Measurements from ENCODE around the gene PLPPR3.
"Not testable (repeated sequence)": the region's sequence is repeated elsewhere in the genome, so short reads cannot be mapped to it uniquely, and the experiment has no call there.

The PLPPR3 gene

DNA sequence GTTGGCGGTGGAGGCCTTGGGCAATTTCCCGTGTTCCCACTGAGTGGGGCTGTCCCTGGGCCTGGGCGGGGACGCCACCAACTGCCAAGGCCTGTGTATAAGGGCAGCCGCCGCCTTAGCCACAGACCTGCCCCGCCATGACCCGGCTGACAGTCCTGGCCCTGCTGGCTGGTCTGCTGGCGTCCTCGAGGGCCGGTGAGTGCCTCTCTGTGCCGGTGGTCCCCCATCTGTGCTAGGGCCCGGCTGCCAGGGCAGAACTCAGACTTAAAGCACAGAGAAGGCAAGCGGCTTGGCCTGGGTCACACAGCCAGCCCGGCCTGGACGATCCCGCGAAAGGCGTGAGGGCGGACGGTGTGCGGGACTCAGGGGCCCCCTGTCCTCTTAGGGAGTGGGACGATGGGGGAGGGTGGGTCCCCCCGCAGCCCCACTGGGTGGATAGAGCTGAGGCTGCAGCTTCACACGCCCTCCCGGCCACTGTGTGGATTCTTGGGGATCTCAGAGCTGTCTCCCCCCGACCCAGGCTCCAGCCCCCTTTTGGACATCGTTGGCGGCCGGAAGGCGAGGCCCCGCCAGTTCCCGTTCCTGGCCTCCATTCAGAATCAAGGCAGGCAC, 6.1 kb upstream of the PLPPR3 start, which contains the start of gene AZU1:
AZU1 (plus strand) TSS at position 128 of the 612 bp plus-strand sequence; CDS start at position 138, 10 bp downstream.
- DNase-seq: no peak

DNA sequence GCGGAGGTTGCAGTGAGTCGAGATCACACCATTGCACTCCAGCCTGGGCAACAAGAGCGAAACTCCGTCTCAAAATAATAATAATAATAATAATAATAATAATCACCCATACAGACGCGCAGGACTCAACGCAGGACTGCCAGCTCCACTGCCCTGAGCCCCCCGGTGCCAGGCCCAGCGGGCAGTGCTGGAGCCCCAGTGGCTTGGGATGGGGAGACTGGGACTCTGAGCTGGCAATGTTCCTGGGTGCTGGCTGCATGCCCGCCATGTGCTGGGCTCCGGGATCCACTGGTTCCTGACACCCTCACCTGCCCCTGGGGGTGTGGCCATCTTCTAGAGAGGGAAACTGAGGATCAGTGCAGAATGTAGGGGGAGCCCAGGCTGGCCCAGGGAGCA, 5.6 kb upstream of the PLPPR3 start:
- DNase-seq: no peak

DNA sequence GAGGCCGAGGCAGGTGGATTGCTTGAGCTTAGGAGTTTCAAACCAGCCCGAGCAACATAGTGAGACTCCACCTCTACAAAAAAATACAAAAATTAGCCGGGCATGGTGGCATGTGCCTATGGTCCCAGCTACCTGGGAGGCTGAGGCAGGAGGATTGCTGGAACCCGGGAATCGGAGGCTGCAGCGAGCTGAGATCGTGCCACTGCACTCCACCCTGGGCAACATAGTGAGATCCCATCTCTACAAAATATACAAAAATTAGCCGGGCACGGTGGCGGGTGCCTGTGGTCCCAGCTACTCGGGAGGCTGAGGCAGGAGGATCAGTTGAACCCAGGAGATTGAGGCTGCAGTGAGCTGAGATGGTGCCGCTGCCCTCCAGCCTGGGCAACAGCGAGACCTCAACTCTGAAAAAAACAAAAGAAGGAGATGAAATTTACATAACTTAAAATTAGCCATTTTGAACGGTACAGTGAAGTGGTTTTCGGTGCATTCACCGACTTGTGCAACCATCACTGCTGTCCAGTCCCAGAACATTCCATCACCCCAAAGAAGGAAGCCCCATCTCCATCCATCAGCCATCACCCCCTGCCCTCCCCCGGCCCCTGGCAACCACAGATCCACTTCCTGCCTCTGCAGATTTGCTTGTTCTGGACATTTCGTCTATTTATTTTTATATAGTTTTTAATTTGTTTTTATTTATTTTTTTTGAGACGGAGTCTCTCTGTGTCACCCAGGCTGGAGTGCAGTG, 4.3 kb upstream of the PLPPR3 start:
- no peak for DNase-seq

DNA sequence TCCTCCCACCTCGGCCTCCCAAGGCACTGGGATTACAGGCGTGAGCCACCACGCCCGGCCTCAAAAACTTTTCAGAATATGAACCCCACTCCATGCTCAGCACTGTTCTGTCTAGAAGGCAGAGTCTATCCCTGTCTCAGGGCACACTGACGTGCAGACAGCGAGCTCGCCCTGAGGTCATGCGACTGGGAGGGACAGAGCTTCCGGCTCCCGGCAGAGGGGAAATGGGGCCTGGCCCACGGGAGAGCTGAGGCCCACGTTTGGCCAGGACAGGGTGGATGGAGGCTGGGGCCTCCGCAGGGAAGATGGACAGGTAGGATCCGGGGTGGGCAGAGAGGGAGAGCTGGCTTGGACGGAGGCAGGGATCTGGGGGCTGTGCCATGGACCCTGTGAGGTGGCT, 3.1 kb upstream of the PLPPR3 start:
- DNase-seq: no peak

DNA sequence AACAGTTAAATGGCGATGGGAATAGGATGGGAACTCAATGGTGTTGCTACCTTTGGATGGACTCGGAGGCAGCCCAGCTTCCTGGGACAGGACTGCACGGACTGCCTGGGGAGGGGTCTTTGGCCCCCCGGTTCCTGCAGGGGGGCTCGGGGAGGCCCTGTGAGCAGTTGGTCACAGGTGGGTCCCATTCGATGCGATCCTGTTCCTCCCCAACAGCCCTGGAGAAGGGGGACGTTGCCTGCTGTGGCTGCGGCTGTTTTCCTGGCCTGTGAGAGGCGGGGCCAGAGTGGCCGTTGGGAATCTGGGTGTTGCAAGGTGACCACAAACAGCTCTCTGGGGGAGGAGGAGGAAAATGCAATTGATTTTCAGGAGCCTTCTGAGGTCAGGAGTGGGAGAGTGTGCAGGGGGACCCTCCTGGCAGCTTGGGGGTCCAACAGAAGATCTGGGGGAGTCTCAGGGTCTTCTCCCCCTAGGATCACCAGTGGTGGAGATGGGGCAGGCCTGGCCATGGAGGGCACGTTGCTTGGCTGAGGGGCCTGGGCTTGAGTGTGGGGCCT, 1.9 kb upstream of the PLPPR3 start:
- DNase-seq: no peak

DNA sequence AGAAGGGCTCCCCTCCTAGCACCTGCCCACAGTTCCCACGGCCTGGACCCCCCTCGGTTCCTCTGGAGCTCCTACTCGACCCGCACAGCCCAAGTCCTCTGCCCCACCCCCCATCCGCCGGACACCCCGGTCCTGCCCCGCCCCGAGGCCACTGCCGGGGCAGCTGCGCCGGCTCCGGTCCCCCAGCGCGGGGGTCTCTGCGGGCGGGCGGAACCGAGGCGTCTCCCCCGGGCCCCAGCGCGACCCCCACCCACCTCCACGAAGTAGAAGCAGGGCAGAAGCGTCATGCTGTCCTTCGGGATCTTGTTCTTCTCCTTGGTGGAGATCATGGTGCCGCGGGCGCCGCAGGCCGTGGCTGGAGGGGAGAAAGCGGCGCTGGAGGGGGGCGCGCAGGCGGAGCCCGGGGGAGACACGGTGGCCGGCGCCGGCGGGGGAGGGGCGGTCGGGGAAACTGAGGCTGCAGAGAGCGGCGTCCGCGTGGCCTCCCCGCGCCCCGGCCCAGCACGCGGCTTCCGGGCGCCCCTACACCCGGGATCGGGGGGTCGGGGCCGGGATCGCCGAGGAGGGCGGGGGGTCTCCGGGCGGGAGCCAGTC, 427 bp downstream of the PLPPR3 start:
- no peak for DNase-seq

DNA sequence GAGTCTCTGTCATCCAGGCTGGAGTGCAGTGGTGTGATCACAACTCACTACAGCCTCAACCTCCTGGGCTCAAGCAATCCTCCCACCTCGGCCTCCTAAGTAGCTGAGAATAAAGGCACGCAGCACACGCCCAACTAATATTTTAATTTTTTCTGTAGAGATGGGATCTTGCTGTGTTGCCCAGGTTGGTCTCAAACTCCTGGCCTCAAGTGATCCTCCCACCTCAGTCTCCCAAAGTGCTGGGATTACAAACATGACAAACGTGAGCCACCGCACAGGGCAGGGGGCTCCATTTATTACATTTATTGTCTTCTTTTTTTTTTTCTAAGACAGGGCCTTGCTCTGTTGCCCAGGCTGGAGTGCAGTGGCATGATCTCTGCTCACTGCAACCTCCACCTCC, 1.5 kb downstream of the PLPPR3 start:
- DNase-seq: not testable (repeated sequence)

DNA sequence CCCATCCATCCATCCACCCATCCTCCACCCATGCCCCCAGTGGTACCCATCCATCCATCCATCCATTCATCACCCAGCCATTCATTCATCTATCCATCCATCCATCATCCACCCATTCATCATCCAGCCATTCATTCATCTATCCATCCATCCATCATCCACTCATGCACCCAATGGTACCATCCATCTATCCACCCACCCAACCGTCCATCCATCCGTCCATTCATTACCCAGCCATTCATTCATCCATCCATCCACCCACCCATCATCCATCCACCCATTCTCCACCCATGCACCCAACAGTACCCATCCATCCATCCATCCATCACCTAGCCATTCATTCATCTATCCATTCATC, 5.3 kb downstream of the PLPPR3 start:
- no peak for DNase-seq

DNA sequence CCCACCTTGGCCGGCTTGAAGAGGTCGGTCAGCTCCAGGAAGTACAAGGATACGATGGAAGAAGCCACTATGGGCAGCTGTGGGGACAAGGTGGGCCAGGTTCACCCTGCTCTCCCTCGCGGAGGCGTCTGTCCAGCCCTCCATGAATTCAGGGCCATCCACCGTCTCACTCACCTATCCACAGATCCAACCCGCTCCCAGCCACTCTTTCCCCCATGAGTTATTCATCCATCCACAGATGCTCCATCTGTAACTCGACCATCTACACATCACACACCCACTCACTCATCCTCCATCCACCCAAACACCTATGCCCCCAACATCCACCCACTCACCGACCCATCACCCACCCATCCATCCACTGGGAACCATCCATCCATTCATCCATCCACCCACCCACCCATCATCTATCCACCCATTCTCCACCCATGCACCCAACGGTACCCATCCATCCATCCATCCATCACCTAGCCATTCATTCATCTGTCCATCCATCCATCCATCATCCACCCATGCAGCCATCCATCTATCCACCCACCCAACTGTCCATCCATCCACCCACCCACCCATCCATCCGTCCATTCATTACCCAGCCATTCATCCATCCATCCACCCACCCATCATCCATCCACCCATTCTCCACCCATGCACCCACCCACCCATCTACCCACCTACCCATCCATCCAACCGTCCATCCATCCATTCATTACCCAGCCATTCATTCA, 5.8 kb downstream of the PLPPR3 start:
- no peak for DNase-seq

DNA sequence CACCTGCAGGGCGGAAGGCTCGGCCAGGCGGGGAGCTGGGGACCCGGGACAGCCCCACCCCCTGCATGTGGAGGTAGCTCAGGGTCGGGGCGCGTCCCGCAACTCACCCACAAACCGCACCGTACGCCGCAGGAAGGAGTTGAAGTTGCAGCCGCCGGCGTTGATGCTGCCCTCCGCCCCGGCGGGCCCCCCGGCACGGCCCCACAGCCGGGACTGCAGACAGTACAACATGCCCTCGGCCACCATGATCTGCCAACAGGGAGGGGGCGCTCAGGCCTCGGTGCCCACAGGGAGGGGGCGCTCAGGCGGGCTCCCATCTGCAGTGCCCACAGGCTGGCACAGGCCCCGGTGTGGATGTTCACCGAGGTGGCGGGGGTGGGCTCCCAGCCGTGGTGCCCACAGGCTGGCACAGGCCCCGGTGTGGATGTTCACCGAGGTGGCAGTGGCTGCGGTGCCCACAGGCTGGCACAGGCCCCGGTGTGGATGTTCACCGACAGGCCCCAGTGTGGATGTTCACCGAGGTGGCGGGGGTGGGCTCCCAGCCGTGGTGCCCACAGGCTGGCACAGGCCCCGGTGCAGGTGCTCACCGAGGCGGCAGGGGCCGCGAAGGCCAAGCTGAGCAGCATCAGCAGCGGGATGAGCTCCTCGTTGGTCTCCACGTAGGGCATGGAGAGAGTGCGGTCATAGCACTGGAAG, 6.5 kb downstream of the PLPPR3 start:
- DNase-seq: no peak

DNA sequence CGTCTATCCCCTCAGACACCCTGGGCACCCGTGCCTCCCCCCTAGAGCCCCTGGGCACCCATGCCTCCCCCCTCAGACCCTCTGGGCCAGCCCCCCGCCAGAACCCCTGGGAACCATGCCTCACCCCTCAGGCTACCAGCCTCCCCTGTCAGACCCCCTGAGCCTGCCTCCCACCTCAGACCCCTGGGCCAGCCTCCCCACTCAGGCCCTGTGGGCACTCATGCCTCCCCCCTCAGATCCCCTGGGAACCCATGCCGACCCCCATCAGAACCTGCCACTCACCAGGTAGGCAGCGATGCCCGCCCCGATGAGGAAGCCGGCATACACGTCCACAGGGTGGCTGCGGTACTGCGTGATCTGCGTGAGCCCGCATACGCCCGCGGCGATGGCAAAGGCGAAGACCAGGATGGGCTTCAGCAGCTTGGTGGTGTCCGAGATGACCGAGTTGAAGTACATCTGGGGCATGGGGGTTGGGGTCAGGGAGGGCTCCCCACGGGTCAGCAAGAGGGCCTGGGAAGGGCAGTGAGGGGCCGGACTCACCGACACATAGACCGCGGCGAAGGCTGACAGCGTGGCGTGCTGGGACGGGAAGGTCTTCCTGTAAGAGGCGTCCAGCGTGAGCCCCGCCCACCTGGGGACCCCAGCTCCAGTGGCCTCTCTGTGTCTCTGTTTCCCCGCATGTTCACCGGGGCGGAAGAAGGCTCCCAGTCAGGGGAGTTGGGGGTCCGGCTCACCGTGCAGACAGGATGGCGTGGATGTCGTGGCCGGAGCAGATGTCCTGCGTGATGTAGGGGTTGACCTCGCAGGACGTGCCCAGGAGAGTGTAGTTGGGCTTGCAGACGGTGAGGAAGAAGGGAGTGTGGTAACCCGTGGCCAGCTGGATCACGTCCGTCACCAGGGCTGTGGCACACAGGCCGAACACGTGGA, 7.3 kb downstream of the PLPPR3 start:
- no peak for DNase-seq

DNA sequence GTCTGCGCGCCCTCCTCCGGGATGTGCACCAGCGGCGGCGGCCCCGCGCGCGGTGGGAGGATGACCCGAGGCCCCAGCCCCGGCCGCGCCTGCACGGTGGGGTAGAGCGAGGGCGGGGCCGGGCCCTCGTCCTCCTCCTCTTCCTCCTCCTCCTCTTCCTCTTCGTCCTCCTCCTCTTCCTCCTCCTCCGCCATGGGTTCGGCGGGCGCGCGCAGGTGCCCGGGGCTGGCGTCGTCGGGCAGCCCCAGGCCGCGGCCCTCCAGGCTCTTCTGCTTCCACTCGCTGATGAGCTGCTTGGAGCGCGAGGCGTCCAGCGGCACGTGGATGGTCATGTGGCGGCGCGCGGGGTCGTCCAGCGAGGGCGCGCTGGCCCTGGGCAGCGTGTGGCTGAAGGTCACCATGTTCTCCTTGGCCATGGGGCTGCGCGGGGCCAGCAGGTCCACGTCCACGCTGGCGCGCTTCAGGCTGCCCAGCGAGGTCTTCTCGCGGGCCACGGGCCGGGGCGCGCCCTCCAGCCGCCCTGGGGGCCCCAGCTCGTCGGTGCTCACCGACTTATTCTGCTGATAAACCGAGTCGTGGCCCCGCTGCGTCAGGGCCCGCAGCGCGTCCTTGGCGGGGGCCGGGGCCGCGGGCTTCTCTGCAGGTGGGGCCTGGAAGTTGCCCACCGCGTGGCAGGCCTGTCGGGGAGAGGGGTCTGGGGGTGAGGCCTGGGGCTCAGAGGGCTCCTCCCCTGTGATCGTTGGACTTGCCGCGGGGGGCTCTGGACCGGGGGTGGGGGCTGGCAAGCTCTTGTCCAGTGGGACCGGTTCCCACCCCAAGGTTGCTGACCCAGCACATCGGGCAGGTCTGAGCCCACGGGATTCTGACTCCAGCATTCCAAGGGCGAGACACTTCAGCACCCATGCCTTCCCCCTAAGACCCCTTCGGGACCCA, 8.3 kb downstream of the PLPPR3 start:
- DNase-seq: no peak

DNA sequence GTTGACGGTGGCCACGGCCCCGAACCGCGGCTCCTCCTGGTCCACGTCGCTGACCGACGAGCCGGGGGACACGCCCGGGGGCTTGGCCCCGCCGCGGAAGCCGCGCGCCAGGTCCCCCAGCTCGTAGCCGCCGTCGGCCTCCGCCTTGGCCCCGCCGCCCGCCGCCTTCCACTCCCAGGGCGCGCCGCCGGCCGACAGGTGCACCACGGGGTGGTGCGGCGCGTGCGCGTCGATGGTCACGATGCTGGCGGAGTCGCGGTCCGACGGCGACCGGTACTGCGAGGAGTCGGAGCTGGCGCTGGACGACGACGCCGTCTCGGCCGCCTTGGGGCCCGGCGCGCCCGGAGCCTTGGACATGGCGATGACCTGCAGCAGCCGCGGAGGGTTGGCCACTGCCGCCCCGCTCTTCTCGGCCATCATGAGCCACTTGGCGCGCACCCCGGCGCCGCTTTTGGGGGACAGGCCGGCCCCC, 9.0 kb downstream of the PLPPR3 start:
- DNase-seq: no peak

DNA sequence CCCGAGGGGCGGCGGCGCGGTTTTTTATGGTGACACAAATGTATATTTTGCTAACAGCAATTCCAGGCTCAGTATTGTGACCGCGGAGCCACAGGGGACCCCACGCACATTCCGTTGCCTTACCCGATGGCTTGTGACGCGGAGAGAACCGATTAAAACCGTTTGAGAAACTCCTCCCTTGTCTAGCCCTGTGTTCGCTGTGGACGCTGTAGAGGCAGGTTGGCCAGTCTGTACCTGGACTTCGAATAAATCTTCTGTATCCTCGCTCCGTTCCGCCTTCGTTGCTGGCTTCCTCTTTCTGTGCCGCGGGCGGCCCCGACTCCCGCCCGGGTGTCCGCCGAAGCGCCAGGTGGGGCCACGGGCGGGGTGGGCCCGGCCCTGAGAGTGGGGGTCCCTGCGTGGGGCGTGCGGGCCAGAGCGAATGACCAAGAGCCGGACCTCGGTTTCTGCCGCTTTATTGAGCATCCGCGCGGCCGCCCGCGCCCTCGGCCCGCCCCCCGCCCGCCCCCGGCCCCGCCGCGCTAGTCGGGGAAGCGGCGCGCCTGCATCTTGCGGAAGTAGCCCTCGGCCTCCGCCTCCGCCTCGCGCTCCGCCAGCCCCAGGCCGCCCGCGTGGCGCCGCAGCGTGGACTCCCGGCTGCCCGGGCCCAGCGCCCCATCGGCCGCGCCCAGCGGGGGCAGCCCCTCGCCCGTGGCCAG, 9.6 kb downstream of the PLPPR3 start:
- DNase-seq: no peak

DNA sequence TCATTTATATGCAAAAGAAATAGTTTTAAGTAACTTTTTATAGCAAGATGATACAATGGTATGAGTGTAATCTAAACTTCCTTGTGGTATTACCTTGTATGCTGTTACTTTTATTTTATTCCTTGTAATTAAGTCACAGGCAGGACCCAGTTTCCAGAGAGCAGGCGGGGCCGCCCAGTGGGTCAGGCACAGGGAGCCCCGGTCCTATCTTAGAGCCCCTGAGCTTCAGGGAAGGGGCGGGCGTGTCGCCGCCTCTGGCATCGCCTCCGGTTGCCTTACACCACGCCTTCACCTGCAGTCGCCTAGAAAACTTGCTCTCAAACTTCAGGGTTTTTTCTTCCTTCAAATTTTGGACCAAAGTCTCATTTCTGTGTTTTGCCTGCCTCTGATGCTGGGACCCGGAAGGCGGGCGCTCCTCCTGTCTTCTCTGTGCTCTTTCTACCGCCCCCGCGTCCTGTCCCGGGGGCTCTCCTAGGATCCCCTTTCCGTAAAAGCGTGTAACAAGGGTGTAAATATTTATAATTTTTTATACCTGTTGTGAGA, 10.2 kb downstream of the PLPPR3 start:
- no peak for DNase-seq

DNA sequence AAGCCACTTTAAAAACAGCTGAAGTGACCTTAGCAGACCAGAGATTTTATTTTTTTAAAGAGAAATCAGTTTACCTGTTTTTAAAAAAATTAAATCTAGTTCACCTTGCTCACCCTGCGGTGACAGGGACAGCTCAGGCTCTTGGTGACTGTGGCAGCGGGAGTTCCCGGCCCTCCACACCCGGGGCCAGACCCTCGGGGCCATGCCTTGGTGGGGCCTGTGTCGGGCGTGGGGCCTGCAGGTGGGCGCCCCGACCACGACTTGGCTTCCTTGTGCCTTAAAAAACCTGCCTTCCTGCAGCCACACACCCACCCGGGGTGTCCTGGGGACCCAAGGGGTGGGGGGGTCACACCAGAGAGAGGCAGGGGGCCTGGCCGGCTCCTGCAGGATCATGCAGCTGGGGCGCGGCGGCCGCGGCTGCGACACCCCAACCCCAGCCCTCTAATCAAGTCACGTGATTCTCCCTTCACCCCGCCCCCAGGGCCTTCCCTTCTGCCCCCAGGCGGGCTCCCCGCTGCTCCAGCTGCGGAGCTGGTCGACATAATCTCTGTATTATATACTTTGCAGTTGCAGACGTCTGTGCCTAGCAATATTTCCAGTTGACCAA, 10.8 kb downstream of the PLPPR3 start:
- DNase-seq: no peak

DNA sequence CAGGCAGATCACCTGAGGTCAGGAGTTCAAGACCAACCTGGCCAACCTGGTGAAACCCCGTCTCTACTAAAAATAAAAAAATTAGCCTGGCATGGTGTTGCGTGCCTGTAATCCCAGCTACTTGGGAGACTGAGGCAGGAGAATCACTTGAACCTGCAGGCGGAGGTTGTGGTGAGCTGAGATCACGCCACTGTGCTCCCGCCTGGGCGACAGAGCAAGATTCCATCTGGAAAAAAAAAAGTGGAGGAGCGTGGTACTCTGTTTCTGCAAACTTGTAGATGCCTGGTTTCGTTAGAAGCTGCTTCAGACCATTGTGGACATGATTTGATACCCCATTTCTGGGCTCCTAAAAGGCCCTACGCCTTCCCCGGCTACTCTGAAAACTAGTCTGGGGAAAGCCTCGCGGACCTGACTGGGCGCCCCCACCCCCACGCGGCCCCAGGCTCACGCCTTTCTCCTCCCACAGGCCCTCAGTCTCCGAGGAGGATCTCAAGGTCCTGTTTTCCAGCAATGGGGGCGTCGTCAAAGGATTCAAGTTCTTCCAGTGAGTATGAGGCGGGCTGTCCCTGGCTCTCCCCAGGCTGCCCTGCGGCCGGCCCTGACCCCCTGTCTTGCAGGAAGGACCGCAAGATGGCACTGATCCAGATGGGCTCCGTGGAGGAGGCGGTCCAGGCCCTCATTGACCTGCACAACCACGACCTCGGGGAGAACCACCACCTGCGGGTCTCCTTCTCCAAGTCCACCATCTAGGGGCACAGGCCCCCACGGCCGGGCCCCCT, 11.5 kb downstream of the PLPPR3 start:
- no peak for DNase-seq

DNA sequence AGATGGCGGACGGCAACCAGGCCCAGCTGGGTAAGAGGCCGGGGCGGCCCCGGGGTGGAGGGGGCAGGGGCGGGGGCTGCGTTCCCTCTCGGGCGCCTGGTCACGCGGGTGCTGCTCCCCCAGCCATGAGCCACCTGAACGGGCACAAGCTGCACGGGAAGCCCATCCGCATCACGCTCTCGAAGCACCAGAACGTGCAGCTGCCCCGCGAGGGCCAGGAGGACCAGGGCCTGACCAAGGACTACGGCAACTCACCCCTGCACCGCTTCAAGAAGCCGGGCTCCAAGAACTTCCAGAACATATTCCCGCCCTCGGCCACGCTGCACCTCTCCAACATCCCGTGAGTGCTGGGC, 13.4 kb downstream of the PLPPR3 start:
- no peak for DNase-seq

All from NCI-H187 (cell line).